Lower lobe of right lung (tissue), 2 donors: Measurements from ENCODE around the gene CHMP4A. TPM values are rescaled to one million over a fixed set of nuclear protein-coding genes. Genes with fewer than 3 reads are reported as not detected.

ENCODE experiments used
- ATAC-seq, 2 donors: fragments of 200-7000 bp; cut with Tn5 transposase; one replicate each; pipeline ENCODE4 v1.9.1; 2020 to 2022; ENCODE audit warnings: mild to moderate bottlenecking in 2 of 2, moderate library complexity in 2 of 2
- DNase-seq: peaks from one replicate; pipeline ENCODE4 v3.0.0-alpha.2; 2020
- H3K27ac ChIP-seq: fragments of 200-600 bp; one replicate; pipeline ENCODE4 v1.8.0; 2022
- H3K27me3 ChIP-seq: fragments of 200-600 bp; one replicate; pipeline ENCODE4 v1.8.0; 2022; ENCODE audit warnings: low read depth
- H3K36me3 ChIP-seq: fragments of 200-600 bp; one replicate; pipeline ENCODE4 v1.8.0; 2022; ENCODE audit warnings: mild to moderate bottlenecking
- H3K4me1 ChIP-seq: fragments of 200-600 bp; one replicate; pipeline ENCODE4 v1.8.0; 2022
- H3K4me3 ChIP-seq: fragments of 200-600 bp; one replicate; pipeline ENCODE4 v1.8.0; 2022; ENCODE audit warnings: mild to moderate bottlenecking
- H3K9me3 ChIP-seq: fragments of 200-600 bp; one replicate; pipeline ENCODE4 v1.8.0; 2022
- intact Hi-C: fragments of 100-400 bp; cut with DNase I; formaldehyde crosslinking; loops from one replicate; pipeline ENCODE4 v1.11.0; 2022
- total RNA-seq: library from RNA; stranded (reverse); fragmentation: NEBNext Ultra II Directional; extraction: Animal tissue kit (Norgen Biotek cat#: 25700); gene quantifications from one replicate; pipeline ENCODE4 v1.2.1, GENCODE V29; 2021
- TF ChIP-seq, protein P1 (sequence below): fragments of 200-600 bp; IDR thresholded peaks from one replicate; pipeline ENCODE4 v1.8.0; 2022; ENCODE audit warnings: antibody characterized with exemption, mild to moderate bottlenecking
- donor health status: DM: no; HTN: yes; CAD: no; lungs with severe emphysema.

The CHMP4A gene
- total RNA-seq, 1 donor from 2014 or later = 41.9 TPM

DNA sequence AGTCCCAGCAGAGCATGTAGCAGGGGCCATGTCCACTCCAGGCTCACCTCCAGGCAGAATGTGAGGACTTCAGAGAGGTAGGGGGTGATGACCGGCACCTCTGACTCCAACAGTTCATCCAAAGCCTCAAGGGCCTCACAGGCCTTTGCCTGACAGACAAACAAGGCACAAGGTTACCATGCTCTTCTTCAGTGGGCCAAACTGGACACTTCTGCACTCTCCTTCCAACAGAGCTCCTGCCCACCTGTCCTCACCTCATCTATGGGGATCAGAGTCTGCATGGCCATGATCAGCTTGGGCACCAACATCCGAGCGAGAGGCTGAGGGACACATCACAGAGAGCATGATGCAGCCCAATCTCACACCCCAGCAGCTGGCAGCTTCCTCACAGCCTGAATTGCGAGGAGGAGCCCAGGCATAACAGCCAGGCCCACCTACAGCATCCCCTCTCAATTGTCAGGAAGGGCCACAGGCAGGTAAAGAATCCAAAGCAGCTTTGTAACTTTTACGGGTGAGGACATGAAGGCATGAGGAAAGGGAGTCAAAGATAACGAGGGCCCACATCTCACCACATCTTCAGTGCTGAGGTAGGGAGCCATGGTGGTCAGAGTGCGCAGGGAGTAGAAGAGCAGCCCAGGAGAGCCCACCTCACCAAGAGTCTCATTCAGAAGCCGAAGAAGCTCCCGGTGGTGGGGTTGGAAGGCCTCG, 26.3 kb downstream of the CHMP4A start:
- no peak overlapping the region for H3K4me3 ChIP-seq
- ATAC-seq = no peak
- TF ChIP-seq, protein P1, sequence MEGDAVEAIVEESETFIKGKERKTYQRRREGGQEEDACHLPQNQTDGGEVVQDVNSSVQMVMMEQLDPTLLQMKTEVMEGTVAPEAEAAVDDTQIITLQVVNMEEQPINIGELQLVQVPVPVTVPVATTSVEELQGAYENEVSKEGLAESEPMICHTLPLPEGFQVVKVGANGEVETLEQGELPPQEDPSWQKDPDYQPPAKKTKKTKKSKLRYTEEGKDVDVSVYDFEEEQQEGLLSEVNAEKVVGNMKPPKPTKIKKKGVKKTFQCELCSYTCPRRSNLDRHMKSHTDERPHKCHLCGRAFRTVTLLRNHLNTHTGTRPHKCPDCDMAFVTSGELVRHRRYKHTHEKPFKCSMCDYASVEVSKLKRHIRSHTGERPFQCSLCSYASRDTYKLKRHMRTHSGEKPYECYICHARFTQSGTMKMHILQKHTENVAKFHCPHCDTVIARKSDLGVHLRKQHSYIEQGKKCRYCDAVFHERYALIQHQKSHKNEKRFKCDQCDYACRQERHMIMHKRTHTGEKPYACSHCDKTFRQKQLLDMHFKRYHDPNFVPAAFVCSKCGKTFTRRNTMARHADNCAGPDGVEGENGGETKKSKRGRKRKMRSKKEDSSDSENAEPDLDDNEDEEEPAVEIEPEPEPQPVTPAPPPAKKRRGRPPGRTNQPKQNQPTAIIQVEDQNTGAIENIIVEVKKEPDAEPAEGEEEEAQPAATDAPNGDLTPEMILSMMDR = no peak
- intact Hi-C loops = no loop called here
- peaks cover 70% of the 10 kb centered on the region for H3K36me3 ChIP-seq
- H3K4me1 ChIP-seq = peaks cover 20% of the 10 kb centered on the region
- DNase-seq = no peak
- H3K27me3 ChIP-seq = no peaks in the 10 kb centered on the region
- no peaks in the 10 kb centered on the region for H3K9me3 ChIP-seq
- H3K27ac ChIP-seq = no peak overlapping the region

DNA sequence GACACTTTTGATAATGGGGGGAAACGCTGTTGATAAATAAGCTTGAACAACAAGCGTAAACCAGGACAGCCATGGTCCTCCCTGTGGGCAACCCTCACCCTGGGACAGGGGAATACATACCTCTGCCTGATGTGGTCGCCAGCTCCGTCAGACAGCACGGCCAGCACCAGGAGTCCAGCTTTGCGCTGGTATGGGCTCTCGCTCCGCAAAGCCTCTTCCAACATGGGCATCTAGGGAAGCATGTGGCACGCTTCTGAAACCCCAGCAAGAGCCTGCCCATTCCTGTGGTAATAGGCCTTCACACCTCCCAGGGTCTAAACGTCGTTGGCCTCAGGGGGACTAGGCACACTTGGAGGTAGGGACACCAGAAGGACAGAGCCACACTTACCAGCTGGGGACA, 27.5 kb downstream of the CHMP4A start:
- ATAC-seq = no peak
- Histone ChIP-seq H3K4me1 (peaks cover 20% of the 10 kb centered on the region), H3K27ac (no peak overlapping the region), H3K36me3 (peaks cover 71% of the 10 kb centered on the region), H3K4me3 (no peak overlapping the region), H3K27me3 (no peaks in the 10 kb centered on the region), H3K9me3 (no peaks in the 10 kb centered on the region)
- DNase-seq = no peak
- TF ChIP-seq, protein P1 = no peak
- intact Hi-C loops = no loop called here

DNA sequence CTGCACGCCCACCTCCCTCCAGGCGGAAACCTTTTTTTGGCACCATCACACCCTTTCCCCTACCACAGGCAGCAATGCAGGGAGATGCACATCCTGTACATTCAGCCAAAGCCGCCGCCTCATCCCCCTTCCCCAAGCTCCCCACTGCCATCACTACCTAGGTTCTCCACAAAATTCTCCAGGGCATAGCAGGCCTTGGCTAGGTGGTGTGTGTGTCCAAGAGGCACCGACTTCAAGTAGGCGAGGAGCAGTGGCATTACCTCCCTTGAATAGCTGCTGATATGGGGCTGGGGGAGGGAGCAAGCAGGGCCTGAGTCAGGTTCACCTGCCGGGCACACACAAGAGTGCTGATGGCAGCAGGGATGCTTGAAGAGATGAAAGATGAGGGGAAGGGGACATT, 28.3 kb downstream of the CHMP4A start:
- TF ChIP-seq, protein P1 = no peak
- Histone ChIP-seq H3K27ac (no peak overlapping the region), H3K36me3 (peaks cover 72% of the 10 kb centered on the region), H3K4me1 (peaks cover 20% of the 10 kb centered on the region), H3K4me3 (no peak overlapping the region), H3K9me3 (no peaks in the 10 kb centered on the region), H3K27me3 (no peaks in the 10 kb centered on the region)
- intact Hi-C loops = no loop called here
- ATAC-seq = no peak
- DNase-seq = no peak

DNA sequence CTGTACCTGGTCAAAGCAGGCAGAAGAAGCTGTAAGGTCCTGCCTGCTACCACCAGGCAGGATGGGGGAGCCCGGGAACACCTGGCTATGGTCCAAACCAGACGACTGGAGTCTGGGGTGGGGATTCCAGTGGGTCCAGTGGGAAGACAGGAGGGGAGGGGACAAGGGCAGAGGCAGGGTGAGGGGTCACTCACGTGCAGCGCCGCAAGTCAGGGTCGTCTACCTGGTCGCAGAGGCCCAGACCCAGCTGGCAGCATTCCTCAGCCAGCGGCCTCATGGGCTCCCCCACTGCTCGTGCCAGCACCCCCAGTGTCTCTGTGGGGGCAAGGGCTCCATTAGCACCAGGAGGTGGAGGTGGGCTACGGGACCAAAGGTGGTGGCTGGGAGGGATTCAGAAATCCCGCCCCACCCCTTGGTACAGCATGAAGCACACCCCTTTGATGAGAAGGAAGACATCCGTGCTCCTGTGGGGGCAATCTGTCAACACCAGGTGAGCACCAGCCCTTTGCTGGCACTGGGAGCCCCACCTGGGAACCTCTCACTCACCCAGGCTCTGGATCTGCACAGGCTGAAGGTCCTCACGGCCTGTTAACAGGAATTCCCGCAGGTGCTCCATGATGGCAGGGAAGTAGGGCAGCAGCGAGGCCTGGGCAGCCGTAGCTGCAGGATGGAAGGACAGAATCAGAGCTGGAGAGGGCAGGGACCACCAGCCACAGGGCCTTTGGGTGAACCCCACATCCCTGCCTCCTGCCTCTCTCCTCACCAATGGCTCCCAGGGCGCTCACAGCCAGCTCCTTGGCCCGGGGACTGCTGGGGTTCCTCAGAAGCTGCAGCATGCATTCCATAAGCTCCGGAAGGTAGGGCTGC, 29.0 kb downstream of the CHMP4A start:
- H3K27ac ChIP-seq = no peak overlapping the region
- DNase-seq = no peak
- TF ChIP-seq, protein P1 = no peak
- peaks cover 75% of the 10 kb centered on the region for H3K36me3 ChIP-seq
- no peak for ATAC-seq
- intact Hi-C loops = no loop called here
- H3K4me1 ChIP-seq = peaks cover 20% of the 10 kb centered on the region
- no peaks in the 10 kb centered on the region for H3K27me3 ChIP-seq
- no peaks in the 10 kb centered on the region for H3K9me3 ChIP-seq
- no peak overlapping the region for H3K4me3 ChIP-seq

DNA sequence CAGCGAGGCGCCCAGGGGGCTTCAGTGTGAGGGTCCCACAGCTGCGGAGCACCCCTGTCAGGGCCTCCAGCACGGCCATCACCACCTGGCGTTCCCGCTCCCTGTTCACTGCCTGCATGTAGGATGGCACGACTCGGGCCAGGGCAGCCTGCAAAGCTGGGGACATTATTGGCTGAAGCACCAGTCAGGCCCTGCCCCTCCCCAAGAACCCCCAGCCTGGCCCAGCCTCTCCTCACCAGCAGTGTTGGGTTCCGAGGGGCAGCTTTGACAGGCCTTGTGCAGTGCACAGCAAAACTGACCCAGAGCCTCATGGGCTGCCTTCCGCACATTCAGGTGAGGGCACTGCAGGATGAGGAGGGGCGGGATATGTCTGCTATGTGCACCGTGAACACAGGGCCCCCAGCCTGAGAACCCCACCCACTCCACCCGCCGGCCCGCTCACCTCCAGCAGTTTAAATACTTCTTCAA, 30.2 kb downstream of the CHMP4A start:
- Histone ChIP-seq H3K27me3 (no peaks in the 10 kb centered on the region), H3K4me3 (no peak overlapping the region), H3K4me1 (peaks cover 10% of the 10 kb centered on the region), H3K9me3 (no peaks in the 10 kb centered on the region), H3K27ac (no peak overlapping the region), H3K36me3 (peaks cover 88% of the 10 kb centered on the region)
- ATAC-seq = no peak
- TF ChIP-seq, protein P1 = no peak
- no peak for DNase-seq
- intact Hi-C loops = no loop called here
